Measurements from ENCODE around the gene SHANK1. TPM values are rescaled to one million over a fixed set of nuclear protein-coding genes. Genes with fewer than 3 reads are reported as not detected.
A peak's percentile ranks its signal among the peaks of the same experiment; 100 is the strongest.

Gene SHANK1
- total RNA-seq, 2 experiments from 2014 or later, result 0.03 to 13.1 TPM

DNA sequence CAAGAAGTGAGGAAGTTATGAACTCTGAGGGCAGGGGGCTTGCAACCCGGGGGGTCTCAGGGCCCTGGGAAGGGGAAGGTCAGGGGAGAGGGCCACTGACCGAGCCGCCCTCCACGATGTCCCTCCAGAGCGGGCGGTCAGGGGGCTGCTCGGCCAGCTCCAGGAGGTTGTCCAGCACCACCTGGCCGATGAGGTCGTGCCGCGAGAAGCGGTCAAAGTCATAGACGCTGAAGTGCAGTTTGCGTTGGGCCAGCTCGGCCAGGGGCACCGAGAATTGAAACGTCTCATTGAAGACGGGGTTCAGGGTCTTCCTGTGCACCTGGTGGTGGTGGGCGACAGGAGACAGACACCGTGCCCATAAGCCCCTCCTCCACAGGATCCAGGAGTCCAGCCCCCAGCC, 90.4 kb downstream of the SHANK1 start:
- ChIA-PET CTCF (ENCODE audit: unreplicated experiment) (no interaction called here), POLR2A (no interaction called here)
- peaks cover 10% of the 10 kb centered on the region; the same call in 1 of the 2 replicates for H3K9me3 ChIP-seq (ENCODE audit: low read length)
- no peaks in the 10 kb centered on the region for H3K36me3 ChIP-seq (ENCODE audit: insufficient read depth, low read length)
- H2AFZ ChIP-seq (ENCODE audit: low read length), result no peak overlapping the region
- no peak for TF ChIP-seq EZH2phosphoT487 (IDR thresholded peaks at IDR 0.05; ENCODE audit: borderline replicate concordance, low read depth, low read length)
- TF ChIP-seq, protein P1, sequence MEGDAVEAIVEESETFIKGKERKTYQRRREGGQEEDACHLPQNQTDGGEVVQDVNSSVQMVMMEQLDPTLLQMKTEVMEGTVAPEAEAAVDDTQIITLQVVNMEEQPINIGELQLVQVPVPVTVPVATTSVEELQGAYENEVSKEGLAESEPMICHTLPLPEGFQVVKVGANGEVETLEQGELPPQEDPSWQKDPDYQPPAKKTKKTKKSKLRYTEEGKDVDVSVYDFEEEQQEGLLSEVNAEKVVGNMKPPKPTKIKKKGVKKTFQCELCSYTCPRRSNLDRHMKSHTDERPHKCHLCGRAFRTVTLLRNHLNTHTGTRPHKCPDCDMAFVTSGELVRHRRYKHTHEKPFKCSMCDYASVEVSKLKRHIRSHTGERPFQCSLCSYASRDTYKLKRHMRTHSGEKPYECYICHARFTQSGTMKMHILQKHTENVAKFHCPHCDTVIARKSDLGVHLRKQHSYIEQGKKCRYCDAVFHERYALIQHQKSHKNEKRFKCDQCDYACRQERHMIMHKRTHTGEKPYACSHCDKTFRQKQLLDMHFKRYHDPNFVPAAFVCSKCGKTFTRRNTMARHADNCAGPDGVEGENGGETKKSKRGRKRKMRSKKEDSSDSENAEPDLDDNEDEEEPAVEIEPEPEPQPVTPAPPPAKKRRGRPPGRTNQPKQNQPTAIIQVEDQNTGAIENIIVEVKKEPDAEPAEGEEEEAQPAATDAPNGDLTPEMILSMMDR (conservative IDR thresholded peaks at IDR 0.05; ENCODE audit: low read length), result no peak
- no peaks in the 10 kb centered on the region for H3K79me2 ChIP-seq (ENCODE audit: insufficient read depth, low read depth, low read length)
- no peaks in the 10 kb centered on the region for H3K9me2 ChIP-seq (ENCODE audit: insufficient read depth, low read length)
- no peaks in the 10 kb centered on the region for H4K20me1 ChIP-seq (ENCODE audit: insufficient read depth, low read length)
- BruUV-seq (replicated peaks), result no TSS peak
- H3K4me3 ChIP-seq (ENCODE audit: low read depth, low read length, poor library complexity, severe bottlenecking), result no peak overlapping the region
- H3K27ac ChIP-seq (ENCODE audit: low read depth, low read length, poor library complexity, severe bottlenecking), result no peak overlapping the region
- DNase-seq (ENCODE audit: low spot score), result no peak
- intact Hi-C loops (cut with micrococcal nuclease; ENCODE audit: unreplicated experiment), result no loop called here
- no peaks in the 10 kb centered on the region for H3K4me1 ChIP-seq (ENCODE audit: insufficient read depth, low read length, poor library complexity, severe bottlenecking)
- H3K4me2 ChIP-seq (ENCODE audit: low read length), result no peak overlapping the region

DNA sequence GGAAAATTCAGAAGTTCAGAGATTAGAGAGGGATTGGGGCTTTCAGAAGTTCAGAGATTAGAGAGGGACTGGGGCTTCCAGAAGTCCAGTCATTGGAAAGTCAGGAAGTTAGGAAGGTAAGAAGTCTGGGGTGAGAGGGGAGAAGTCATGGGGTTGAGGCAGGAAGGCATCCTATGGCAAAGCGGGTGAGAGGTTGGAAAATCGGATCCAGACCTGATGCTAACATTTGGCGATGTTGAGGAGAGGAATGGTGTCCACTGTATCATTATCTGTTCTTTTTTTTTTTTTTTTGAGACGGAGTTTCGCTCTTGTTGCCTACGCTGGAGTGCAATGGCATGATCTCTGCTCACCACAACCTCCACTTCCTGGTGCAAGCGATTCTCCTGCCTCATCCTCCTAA, 91.1 kb downstream of the SHANK1 start:
- Histone ChIP-seq H3K4me3 (ENCODE audit: low read depth, low read length, poor library complexity, severe bottlenecking) (no peak overlapping the region), H2AFZ (ENCODE audit: low read length) (no peak overlapping the region), H3K36me3 (ENCODE audit: insufficient read depth, low read length) (no peaks in the 10 kb centered on the region), H3K4me1 (ENCODE audit: insufficient read depth, low read length, poor library complexity, severe bottlenecking) (no peaks in the 10 kb centered on the region), H3K9me3 (ENCODE audit: low read length) (peaks cover 4% of the 10 kb centered on the region; the same call in 1 of the 2 replicates), H3K4me2 (ENCODE audit: low read length) (no peak overlapping the region), H4K20me1 (ENCODE audit: insufficient read depth, low read length) (no peaks in the 10 kb centered on the region), H3K27ac (ENCODE audit: low read depth, low read length, poor library complexity, severe bottlenecking) (no peak overlapping the region), H3K79me2 (ENCODE audit: insufficient read depth, low read depth, low read length) (no peaks in the 10 kb centered on the region), H3K9me2 (ENCODE audit: insufficient read depth, low read length) (no peaks in the 10 kb centered on the region)
- BruUV-seq (replicated peaks), result no TSS peak
- no peak for DNase-seq (ENCODE audit: low spot score)
- intact Hi-C loops (cut with micrococcal nuclease; ENCODE audit: unreplicated experiment), result no loop called here
- no peak for TF ChIP-seq EZH2phosphoT487 (IDR thresholded peaks at IDR 0.05; ENCODE audit: borderline replicate concordance, low read depth, low read length)
- TF ChIP-seq, protein P1 (conservative IDR thresholded peaks at IDR 0.05; ENCODE audit: low read length), result no peak
- POLR2A ChIA-PET, result no interaction called here
- CTCF ChIA-PET (ENCODE audit: unreplicated experiment), result no interaction called here

DNA sequence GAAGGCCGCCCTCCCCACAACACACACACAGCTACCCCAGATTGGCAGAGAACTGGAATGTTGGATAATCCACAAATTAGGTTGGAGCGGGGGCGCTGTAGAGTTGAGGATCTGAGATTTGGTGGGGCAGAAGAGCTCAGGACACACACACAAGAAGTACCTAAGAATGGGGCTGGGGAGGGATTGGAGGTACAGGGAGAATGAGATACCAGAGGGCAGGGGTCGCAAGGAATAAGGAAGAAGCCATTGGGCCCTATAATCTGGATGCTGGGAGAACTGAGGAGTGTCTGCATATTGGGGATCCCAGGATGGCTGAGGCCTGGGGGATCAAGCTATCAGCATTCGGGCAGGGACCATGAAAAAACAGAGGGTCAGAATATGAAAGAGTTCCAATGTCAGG, 91.5 kb downstream of the SHANK1 start:
- no peak overlapping the region for H3K4me2 ChIP-seq (ENCODE audit: low read length)
- intact Hi-C loops (cut with micrococcal nuclease; ENCODE audit: unreplicated experiment), result no loop called here
- CTCF ChIA-PET (ENCODE audit: unreplicated experiment), result no interaction called here
- H3K9me2 ChIP-seq (ENCODE audit: insufficient read depth, low read length), result no peaks in the 10 kb centered on the region
- no peaks in the 10 kb centered on the region for H3K9me3 ChIP-seq (ENCODE audit: low read length)
- TF ChIP-seq, protein P1 (conservative IDR thresholded peaks at IDR 0.05; ENCODE audit: low read length), result peak; percentile 29; the same call in 1 of the 2 replicates
- no peak for TF ChIP-seq EZH2phosphoT487 (IDR thresholded peaks at IDR 0.05; ENCODE audit: borderline replicate concordance, low read depth, low read length)
- H3K27ac ChIP-seq (ENCODE audit: low read depth, low read length, poor library complexity, severe bottlenecking), result no peak overlapping the region
- no peaks in the 10 kb centered on the region for H3K79me2 ChIP-seq (ENCODE audit: insufficient read depth, low read depth, low read length)
- DNase-seq (ENCODE audit: low spot score), result no peak
- no peaks in the 10 kb centered on the region for H4K20me1 ChIP-seq (ENCODE audit: insufficient read depth, low read length)
- H3K4me3 ChIP-seq (ENCODE audit: low read depth, low read length, poor library complexity, severe bottlenecking), result no peak overlapping the region
- no TSS peak for BruUV-seq (replicated peaks)
- no peaks in the 10 kb centered on the region for H3K36me3 ChIP-seq (ENCODE audit: insufficient read depth, low read length)
- no peak overlapping the region for H2AFZ ChIP-seq (ENCODE audit: low read length)
- POLR2A ChIA-PET, result no interaction called here
- H3K4me1 ChIP-seq (ENCODE audit: insufficient read depth, low read length, poor library complexity, severe bottlenecking), result no peaks in the 10 kb centered on the region

Data from OCI-LY7 (cell line).